Measurements from ENCODE around the gene TXNRD1. TPM values are rescaled to one million over a fixed set of nuclear protein-coding genes. Genes with fewer than 3 reads are reported as not detected.

TXNRD1 gene
- total and polyA plus RNA-seq, 11 donors = 26.6 to 384 (median 90.8) TPM

DNA sequence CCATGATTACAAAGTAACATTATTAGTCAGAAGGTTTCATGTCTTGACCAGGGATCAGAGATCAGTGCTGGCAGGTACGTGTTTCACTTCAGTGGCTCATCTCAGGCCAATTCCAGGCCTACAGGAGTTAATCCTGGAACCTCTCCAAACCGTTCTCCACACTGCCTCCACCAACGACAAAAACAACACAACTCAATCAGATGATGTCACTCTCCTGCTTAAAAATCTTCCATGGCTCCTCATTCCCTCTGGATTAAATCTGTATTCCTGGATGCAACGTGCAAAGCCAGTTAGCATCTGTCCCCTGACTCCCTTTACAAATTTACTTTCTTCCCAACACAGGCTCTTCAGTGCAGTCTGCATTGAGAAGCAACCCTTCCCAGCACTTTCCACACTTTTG, 34.3 kb upstream of the TXNRD1 start:
- intact Hi-C loops (cut with DNase I) = no loop called here
- no peak for DNase-seq
- Histone ChIP-seq H3K4me3 (no peak overlapping the region), H3K27me3 (no peaks in the 10 kb centered on the region), H3K4me1 (peaks cover 0 to 32% (median 13%) of the 10 kb centered on the region in 12 donors), H3K36me3 (no peaks in the 10 kb centered on the region), H3K9me3 (peaks cover 0 to 25% (median 14%) of the 10 kb centered on the region in 12 donors), H3K27ac (peak overlapping the region in 7 of 12 donors; percentile 11 to 87 (median 43))
- peak in 2 of 4 donors; percentile 5 to 9 for ATAC-seq
- no peak for TF ChIP-seq POLR2A (IDR thresholded peaks at IDR 0.05)
- TF ChIP-seq, protein P1, sequence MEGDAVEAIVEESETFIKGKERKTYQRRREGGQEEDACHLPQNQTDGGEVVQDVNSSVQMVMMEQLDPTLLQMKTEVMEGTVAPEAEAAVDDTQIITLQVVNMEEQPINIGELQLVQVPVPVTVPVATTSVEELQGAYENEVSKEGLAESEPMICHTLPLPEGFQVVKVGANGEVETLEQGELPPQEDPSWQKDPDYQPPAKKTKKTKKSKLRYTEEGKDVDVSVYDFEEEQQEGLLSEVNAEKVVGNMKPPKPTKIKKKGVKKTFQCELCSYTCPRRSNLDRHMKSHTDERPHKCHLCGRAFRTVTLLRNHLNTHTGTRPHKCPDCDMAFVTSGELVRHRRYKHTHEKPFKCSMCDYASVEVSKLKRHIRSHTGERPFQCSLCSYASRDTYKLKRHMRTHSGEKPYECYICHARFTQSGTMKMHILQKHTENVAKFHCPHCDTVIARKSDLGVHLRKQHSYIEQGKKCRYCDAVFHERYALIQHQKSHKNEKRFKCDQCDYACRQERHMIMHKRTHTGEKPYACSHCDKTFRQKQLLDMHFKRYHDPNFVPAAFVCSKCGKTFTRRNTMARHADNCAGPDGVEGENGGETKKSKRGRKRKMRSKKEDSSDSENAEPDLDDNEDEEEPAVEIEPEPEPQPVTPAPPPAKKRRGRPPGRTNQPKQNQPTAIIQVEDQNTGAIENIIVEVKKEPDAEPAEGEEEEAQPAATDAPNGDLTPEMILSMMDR (IDR thresholded peaks at IDR 0.05) = no peak
- 29 to 47% (median 38%) methylated on average over 4 of the region's 4 CpGs for WGBS, 4 donors

DNA sequence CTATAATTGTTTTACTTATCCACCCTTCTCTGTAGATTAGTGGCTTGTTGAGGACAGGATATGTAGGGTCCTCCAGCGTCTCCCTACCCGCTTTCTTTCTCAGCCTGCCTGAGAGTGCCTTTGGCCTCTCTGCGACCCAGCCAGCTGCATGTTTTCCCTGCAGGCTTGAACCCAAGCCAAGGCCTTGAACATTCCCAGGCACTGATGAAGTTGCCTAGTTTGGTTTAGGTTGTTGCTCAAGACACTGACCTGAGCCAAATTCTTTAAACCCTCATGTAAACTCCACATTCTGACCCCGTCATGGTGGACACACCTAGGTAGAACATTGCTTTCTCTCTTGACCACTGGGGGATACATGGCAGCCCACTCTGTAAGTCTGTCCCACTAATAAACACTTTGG, 33.4 kb upstream of the TXNRD1 start:
- Histone ChIP-seq H3K27ac (peak overlapping the region in 8 of 12 donors; percentile 11 to 87 (median 47)), H3K36me3 (no peaks in the 10 kb centered on the region), H3K27me3 (no peaks in the 10 kb centered on the region), H3K9me3 (peaks cover 0 to 26% (median 14%) of the 10 kb centered on the region in 12 donors), H3K4me1 (peaks cover 0 to 31% (median 13%) of the 10 kb centered on the region in 12 donors), H3K4me3 (no peak overlapping the region)
- DNase-seq (peak; percentile 22 to 80 (median 71)), ATAC-seq (peak in 3 of 4 donors; percentile 60 to 71 (median 66))
- 72 to 83% (median 75%) methylated on average over 4 of the region's 4 CpGs for WGBS, 4 donors
- intact Hi-C loops (cut with DNase I) = no loop called here
- no peak for TF ChIP-seq POLR2A (IDR thresholded peaks at IDR 0.05)
- TF ChIP-seq, protein P1 (IDR thresholded peaks at IDR 0.05) = no peak

DNA sequence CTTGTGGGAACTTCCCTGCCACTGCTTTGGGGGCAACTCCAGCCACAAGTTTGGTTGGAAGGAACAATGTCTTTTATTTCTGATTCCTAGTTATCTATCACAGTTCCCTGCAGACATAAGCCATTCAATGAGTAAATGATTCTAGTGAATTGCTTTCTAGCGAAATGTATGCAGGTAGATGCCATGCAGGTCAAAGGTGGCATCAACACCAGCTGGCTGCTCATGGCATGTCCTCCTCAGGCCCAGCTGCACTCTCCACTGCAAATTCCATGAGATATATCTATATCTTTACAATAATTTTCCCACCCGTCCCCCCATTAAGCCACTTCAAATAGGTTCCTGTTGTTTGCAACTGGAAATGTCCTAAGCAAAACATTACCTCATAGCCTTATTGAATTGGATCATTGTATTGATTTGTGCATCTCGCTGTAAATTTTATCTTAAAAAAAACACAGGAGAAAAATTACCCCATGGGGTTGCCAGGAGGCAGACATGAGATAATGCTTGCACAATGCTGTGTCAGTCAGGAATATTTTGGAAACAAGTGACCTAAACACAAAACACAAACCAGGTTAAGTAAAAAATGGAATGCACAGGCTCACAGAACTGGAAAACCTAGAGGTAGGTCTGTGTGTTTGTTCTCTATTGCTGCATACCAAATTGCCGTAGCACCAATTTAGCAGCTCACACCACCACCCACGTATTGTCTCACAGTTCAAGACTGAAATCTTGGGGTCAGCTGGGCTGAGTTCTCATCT, 32.8 kb upstream of the TXNRD1 start:
- H3K9me3 ChIP-seq = peaks cover 0 to 31% (median 15%) of the 10 kb centered on the region in 12 donors
- DNase-seq (no peak), ATAC-seq (peak in 1 of 4 donors; percentile 5)
- 76 to 83% (median 81%) methylated on average over 5 of the region's 5 CpGs for WGBS, 4 donors
- no peaks in the 10 kb centered on the region for H3K27me3 ChIP-seq
- H3K36me3 ChIP-seq = no peaks in the 10 kb centered on the region
- peaks cover 0 to 24% (median 8%) of the 10 kb centered on the region in 12 donors for H3K4me1 ChIP-seq
- no peak overlapping the region for H3K4me3 ChIP-seq
- intact Hi-C loops (cut with DNase I) = no loop called here
- peak overlapping the region in 6 of 12 donors; percentile 6 to 87 (median 38) for H3K27ac ChIP-seq
- TF ChIP-seq POLR2A (IDR thresholded peaks at IDR 0.05) = no peak
- TF ChIP-seq, protein P1 (IDR thresholded peaks at IDR 0.05) = no peak

DNA sequence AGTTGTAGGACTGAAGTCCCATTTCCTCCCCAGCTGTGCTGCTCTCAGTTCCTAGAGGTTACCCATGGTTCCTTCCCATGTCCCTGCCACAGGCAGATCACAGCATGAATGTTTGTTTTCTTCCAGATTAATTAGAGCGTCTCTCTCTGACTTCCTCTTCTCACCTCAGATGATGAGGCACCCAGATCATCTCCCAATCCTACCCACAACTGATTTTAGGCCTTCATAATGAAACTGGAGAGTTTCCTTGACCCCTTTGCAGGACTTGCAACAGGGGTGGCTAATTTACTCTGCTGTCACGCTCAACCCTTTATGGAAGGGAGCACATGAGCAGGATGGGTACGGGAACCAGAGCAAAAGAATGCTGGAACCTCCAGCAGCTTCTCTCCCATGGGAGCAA, 32.1 kb upstream of the TXNRD1 start:
- Histone ChIP-seq H3K4me1 (peaks cover 0 to 18% (median 4%) of the 10 kb centered on the region in 12 donors), H3K4me3 (no peak overlapping the region), H3K27me3 (no peaks in the 10 kb centered on the region), H3K27ac (peak overlapping the region in 3 of 12 donors; percentile 6 to 87 (median 25)), H3K36me3 (no peaks in the 10 kb centered on the region), H3K9me3 (peaks cover 0 to 31% (median 15%) of the 10 kb centered on the region in 12 donors)
- TF ChIP-seq POLR2A (IDR thresholded peaks at IDR 0.05) = no peak
- TF ChIP-seq, protein P1 (IDR thresholded peaks at IDR 0.05) = no peak
- DNase-seq (no peak), ATAC-seq (no peak)
- intact Hi-C loops (cut with DNase I) = no loop called here
- 77 to 87% (median 82%) methylated on average over 3 of the region's 3 CpGs for WGBS, 4 donors
